ENCODE results near the gene NOCT. TPM values are rescaled to one million over a fixed set of nuclear protein-coding genes. Genes with fewer than 3 reads are reported as not detected.
A peak's percentile ranks its signal among the peaks of the same experiment; 100 is the strongest.

Gene NOCT
- total and polyA plus RNA-seq, 2 donors from 2014 or later, result 4.3 to 4.7 TPM

GRCh38 chr4:138978600-138978999 is 37.0 kb upstream of the NOCT start:
- H3K36me3 ChIP-seq (ENCODE audit: control insufficient read depth in 2 of 3, insufficient read depth in 3 of 3, low read length in 3 of 3), result no peaks in the 10 kb centered on the region
- no peaks in the 10 kb centered on the region for H3K4me1 ChIP-seq (ENCODE audit: control insufficient read depth in 2 of 3, insufficient read depth in 2 of 3, low read depth in 1 of 3, low read length in 3 of 3)
- DNase-seq (no peak), FAIRE-seq (no peak)
- no peaks in the 10 kb centered on the region for H3K9me3 ChIP-seq (ENCODE audit: control insufficient read depth in 2 of 3, insufficient read depth in 1 of 3, low read length in 3 of 3)
- no peak overlapping the region for H3K4me3 ChIP-seq (ENCODE audit: low read length in 3 of 3)
- no peaks in the 10 kb centered on the region for H3K27me3 ChIP-seq (ENCODE audit: control insufficient read depth, insufficient read depth, low read length)
- intact Hi-C loops (cut with DNase I), result no loop called here
- TF ChIP-seq, protein P1, sequence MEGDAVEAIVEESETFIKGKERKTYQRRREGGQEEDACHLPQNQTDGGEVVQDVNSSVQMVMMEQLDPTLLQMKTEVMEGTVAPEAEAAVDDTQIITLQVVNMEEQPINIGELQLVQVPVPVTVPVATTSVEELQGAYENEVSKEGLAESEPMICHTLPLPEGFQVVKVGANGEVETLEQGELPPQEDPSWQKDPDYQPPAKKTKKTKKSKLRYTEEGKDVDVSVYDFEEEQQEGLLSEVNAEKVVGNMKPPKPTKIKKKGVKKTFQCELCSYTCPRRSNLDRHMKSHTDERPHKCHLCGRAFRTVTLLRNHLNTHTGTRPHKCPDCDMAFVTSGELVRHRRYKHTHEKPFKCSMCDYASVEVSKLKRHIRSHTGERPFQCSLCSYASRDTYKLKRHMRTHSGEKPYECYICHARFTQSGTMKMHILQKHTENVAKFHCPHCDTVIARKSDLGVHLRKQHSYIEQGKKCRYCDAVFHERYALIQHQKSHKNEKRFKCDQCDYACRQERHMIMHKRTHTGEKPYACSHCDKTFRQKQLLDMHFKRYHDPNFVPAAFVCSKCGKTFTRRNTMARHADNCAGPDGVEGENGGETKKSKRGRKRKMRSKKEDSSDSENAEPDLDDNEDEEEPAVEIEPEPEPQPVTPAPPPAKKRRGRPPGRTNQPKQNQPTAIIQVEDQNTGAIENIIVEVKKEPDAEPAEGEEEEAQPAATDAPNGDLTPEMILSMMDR (IDR thresholded peaks at IDR 0.05; ENCODE audit: borderline replicate concordance, extremely low read depth, insufficient read depth), result no peak
- no peak overlapping the region for H3K27ac ChIP-seq (ENCODE audit: low read depth in 2 of 2, low read length in 2 of 2)
- no peak overlapping the region for H3K9ac ChIP-seq (ENCODE audit: low read length in 3 of 3)

GRCh38 chr4:138979742-138980141 is 35.8 kb upstream of the NOCT start:
- TF ChIP-seq, protein P1 (IDR thresholded peaks at IDR 0.05; ENCODE audit: borderline replicate concordance, extremely low read depth, insufficient read depth), result no peak
- Histone ChIP-seq H3K36me3 (ENCODE audit: control insufficient read depth in 2 of 3, insufficient read depth in 3 of 3, low read length in 3 of 3) (no peaks in the 10 kb centered on the region), H3K4me3 (ENCODE audit: low read length in 3 of 3) (no peak overlapping the region), H3K9ac (ENCODE audit: low read length in 3 of 3) (no peak overlapping the region), H3K27me3 (ENCODE audit: control insufficient read depth, insufficient read depth, low read length) (no peaks in the 10 kb centered on the region), H3K27ac (ENCODE audit: low read depth in 2 of 2, low read length in 2 of 2) (no peak overlapping the region), H3K9me3 (ENCODE audit: control insufficient read depth in 2 of 3, insufficient read depth in 1 of 3, low read length in 3 of 3) (peaks cover 0 to 2% (median 0%) of the 10 kb centered on the region in 3 donors), H3K4me1 (ENCODE audit: control insufficient read depth in 2 of 3, insufficient read depth in 2 of 3, low read depth in 1 of 3, low read length in 3 of 3) (no peaks in the 10 kb centered on the region)
- intact Hi-C loops (cut with DNase I), result no loop called here
- no peak for DNase-seq
- FAIRE-seq, result no peak

- peak in 1 of 5 donors; percentile 46 for DNase-seq
- peak; percentile 53 for FAIRE-seq
- no peak overlapping the region for H3K9ac ChIP-seq (ENCODE audit: low read length in 3 of 3)
- peaks cover 0 to 3% (median 0%) of the 10 kb centered on the region in 3 donors for H3K9me3 ChIP-seq (ENCODE audit: control insufficient read depth in 2 of 3, insufficient read depth in 1 of 3, low read length in 3 of 3)
- intact Hi-C loops (cut with DNase I), result no loop called here
- peak overlapping the region in 1 of 2 donors; percentile 5 for H3K27ac ChIP-seq (ENCODE audit: low read depth in 2 of 2, low read length in 2 of 2)
- no peak overlapping the region for H3K4me3 ChIP-seq (ENCODE audit: low read length in 3 of 3)
- no peaks in the 10 kb centered on the region for H3K27me3 ChIP-seq (ENCODE audit: control insufficient read depth, insufficient read depth, low read length)
- TF ChIP-seq, protein P1 (IDR thresholded peaks at IDR 0.05; ENCODE audit: borderline replicate concordance, extremely low read depth, insufficient read depth), result peak; percentile 9
- no peaks in the 10 kb centered on the region for H3K36me3 ChIP-seq (ENCODE audit: control insufficient read depth in 2 of 3, insufficient read depth in 3 of 3, low read length in 3 of 3)
- H3K4me1 ChIP-seq (ENCODE audit: control insufficient read depth in 2 of 3, insufficient read depth in 2 of 3, low read depth in 1 of 3, low read length in 3 of 3), result no peaks in the 10 kb centered on the region
Measured at GRCh38 chr4:138981930-138982390, 33.6 kb upstream of the NOCT start.

DNA sequence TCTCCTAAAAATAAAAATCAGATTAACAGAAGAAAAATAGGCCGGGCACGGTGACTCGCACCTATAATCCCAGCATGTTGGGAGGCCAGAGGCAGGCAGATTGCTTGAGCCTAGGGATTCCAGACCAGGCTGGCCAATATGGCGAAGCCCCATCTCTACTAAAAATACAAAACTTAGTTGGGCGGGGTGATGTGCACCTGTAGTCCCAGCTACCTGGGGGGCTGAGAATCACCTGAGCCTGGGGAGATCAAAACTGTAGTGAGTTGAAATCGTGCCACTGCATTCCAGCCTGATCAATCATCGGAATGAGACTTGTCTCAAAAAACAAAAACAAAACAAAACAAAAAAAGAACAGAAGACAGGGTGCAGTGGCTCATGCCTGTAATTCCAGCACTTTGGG is 32.8 kb upstream of the NOCT start:
- Histone ChIP-seq H3K9ac (ENCODE audit: low read length in 3 of 3) (no peak overlapping the region), H3K27ac (ENCODE audit: low read depth in 2 of 2, low read length in 2 of 2) (no peak overlapping the region), H3K36me3 (ENCODE audit: control insufficient read depth in 2 of 3, insufficient read depth in 3 of 3, low read length in 3 of 3) (no peaks in the 10 kb centered on the region), H3K4me1 (ENCODE audit: control insufficient read depth in 2 of 3, insufficient read depth in 2 of 3, low read depth in 1 of 3, low read length in 3 of 3) (no peaks in the 10 kb centered on the region), H3K9me3 (ENCODE audit: control insufficient read depth in 2 of 3, insufficient read depth in 1 of 3, low read length in 3 of 3) (peaks cover 0 to 3% (median 0%) of the 10 kb centered on the region in 3 donors), H3K4me3 (ENCODE audit: low read length in 3 of 3) (no peak overlapping the region), H3K27me3 (ENCODE audit: control insufficient read depth, insufficient read depth, low read length) (no peaks in the 10 kb centered on the region)
- FAIRE-seq (no peak), DNase-seq (no peak)
- TF ChIP-seq, protein P1 (IDR thresholded peaks at IDR 0.05; ENCODE audit: borderline replicate concordance, extremely low read depth, insufficient read depth), result no peak
- intact Hi-C loops (cut with DNase I), result no loop called here

Measured in kidney (tissue), 14 donors.